NCI-H2029 (cell line): Measurements from ENCODE around the gene C11orf21.
"Not testable (repeated sequence)": the region's sequence is repeated elsewhere in the genome, so short reads cannot be mapped to it uniquely, and the experiment has no call there.

Experiments
- DNase-seq: peaks from one replicate; lab custom pipeline; 2025; lab: John Stamatoyannopoulos, UW

C11orf21 gene

DNA sequence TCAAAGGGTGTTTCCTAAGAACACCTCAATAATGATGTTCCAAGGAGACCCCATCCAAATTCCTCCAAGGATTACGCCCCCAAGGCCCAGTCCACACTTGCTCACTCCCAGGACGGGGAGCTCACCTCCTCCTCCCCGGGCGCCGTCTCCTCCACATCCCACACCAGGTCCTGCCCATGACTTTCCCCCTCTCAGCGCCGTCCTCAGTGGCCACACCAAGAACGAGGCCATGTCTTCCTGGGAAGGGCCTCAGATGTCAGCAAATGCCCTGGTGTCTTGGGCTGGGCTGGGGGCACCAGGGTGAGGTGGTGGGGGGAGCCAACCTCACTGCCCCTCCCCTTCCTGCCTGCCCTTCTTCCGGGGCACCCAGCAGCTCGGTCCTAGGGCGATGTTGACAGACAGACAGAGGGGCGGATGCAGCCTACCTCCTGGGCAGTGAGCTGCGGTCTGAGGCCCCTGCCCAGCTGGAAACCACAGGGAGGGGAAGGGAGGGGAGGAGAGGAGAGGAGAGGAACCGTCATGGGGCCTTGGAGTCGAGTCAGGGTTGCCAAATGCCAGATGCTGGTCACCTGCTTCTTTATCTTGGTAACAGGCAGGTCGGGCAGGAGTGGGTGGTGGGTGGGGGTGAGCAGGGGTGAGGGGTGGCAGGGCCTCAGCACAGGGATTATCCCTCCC, at the start of gene C11orf21, which contains the start of gene TSPAN32:
TSS of gene C11orf21 (minus strand) at position 288 of the 675 bp plus-strand sequence. CDS start at position 178, 110 bp downstream.
TSS of gene TSPAN32 (plus strand) at position 383 of the 675 bp plus-strand sequence. CDS start at position 520, 137 bp downstream.
- no peak for DNase-seq

DNA sequence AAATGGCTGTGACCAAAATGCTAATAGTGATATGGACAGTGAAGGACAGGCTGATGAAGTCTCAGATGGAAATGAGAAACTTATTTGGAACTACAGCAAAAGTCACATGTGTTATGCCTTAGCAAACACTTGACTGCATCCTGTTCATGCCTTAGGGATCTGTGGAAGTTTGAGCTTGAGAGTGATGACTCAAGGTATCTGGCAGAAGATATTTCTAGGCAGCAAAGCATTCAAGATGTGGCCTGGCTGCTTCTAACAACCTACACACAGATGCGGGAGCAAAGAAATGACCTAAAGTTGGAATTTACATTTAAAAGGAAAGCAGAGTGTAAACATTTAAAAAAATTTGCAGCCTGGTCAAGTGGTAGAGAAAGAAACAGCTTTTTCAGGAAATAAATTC, 47.3 kb upstream of the C11orf21 start:
- no peak for DNase-seq

DNA sequence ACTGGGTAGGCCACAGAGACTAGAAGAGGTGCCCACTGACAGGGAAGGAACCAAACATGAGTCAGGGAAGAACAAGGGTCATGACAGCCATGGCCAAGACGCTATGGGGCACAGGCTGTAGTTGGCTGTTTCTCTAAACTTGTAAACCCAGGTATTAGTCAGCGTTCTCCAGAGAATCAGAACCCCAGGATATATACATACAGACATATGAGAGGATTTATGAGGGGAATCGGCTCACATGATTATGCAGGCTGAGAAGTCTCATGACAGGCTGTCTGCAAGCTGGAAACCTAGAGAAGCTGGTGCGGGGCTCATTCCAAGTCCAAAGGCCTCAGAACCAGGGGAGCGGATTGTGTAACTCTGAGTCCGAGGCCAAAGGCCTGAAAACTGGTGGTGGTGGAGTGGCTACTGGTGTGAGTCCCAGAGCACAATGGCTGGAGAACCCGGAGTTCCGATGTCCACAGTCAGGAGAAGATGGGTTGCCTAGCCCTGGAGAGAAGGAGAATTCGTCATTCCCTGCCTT, 45.7 kb upstream of the C11orf21 start:
- no peak for DNase-seq

DNA sequence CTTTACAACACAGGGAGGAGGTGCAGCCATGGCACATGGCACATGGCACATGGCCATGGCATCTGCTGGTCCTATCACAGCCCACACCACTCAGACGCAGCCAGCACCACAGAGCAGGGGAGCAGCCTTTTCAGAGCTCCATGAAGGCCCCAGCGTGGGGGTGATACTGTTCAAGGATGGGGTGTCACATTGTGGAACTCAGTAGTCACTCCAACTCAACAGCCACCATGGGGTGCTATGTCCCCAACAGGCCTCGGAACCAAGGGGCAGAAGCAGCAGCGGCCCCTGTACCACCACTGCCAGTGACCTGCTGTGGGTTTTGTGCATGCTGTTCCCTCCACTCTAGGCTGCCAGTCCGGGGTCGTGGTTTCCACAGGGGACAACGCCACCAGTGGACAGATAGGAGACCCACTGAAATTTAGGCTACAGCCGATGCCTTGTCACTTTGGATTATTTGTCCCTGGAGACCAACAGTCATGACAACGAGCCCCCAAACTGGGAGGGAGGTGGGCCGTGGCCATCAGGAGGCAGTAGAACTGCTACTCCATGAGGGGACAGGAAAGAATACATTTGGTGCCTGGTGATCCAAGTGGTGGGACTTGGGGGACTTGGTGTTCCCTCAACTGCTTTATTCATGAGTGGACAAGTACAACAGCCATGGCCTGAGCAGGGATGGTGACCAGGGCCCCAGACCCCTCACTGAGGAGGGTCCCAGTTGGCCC, 45.0 kb upstream of the C11orf21 start:
- DNase-seq, result no peak

DNA sequence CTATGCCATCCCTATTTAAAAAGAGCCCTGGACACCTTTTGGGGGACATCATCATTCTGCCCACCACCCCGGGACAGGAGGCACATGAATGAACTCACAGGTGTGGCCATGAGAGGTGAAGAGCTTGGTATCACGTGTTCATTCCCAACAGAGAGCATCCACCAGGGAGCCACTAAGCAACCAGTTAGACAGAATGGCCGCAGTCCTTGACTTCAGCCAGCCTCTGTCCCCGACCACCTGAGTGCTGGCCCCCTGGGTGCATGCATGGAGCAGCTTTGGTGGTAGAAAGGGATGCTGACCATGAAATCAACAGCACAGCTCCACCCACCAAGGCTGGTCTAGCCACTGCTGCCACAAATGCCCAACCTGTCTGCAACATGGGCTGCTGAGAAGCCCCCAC, 44.3 kb upstream of the C11orf21 start:
- DNase-seq, result no peak

DNA sequence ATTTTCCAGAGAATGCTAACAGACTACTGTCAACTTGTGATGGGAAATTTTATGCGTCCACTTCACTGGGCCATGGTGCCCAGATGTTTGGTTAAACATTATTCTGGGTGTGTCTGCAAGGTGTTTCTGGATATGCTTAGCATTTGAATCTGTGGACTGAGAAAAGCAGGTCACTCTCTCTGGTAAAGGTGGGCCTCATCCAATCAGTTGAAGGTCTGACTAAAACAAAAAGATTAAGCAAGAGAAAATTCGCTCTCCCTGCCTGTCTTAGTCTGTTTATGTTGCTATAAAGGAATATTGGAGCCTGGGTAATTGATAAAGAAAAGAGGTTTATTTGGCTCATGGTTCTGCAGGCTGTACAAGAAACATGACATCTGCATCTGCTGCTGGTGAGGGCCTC, 43.3 kb upstream of the C11orf21 start:
- DNase-seq, result no peak

DNA sequence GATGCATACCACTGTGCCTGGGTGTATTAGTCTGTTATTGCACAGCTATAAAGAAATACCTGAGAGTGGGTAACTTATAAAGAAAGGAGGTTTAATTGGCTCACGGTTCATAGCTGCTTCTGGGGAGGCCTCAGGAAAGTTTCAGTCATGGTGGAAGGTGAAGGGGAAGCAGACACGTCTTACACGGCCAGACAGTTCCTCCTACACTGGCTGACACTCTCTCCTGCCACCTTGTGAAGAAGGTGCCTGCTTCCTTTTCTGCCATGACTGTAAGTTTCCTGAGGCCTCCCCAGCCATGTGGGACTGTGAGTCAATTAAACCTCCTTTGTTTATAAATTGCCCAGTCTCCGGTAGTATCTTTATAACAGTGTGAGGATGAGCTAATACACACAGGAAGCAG, 41.8 kb upstream of the C11orf21 start:
- no peak for DNase-seq

DNA sequence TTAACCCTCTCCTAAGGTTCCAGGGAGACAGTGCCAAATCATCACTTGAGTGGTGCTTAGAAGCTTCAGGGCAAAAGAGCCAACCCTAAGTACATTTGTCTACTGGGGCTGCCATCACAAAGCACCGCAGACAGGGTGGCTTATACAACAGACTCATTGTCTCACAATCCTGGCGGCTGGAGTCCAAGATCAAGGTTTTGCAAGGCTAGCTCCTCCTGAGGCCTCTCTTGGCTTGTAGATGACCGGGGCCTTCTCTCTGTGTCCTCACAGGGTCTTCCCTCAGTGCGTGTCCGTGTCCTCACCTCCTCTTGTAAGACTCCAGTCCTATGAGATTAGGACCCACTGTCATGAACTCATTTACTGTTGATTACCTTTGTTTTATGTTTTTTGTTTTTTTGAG, 41.3 kb upstream of the C11orf21 start:
- no peak for DNase-seq

DNA sequence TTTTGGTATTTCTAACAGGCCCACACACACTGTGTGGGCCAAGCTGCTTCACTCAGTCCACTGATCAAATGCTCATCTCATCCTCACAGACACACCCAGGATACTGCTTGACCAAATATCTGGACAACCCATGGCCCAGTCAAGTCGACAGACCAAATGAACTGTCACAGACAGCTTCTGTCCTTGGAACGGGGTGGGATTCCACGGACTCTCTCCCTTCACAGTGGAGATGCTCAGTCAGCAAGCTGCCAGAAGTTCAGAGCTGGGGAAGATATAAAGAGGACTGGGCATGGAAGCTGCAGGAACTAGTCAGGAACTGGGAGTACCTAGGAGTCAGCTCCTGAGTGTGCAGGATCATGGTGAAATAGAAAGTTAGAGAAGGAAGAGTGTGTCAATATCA, 40.8 kb upstream of the C11orf21 start:
- DNase-seq, result no peak

DNA sequence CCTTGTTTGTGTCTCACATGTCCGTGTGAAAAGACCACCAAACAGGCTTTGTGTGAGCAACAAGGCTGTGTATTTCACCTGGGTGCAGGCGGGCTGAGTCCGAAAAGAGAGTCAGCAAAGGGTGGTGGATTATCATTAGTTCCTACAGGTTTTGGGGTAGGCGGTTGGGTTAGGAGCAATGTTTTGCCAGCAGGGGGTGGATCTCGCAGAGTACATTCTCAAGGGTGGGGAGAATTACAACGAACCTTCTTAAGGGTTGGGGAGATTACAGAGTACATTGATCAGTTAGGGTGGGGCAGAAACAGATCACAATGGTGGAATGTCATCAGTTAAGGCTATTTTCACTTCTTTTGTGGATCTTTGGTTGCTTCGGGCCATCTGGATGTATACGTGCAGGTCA, 37.0 kb upstream of the C11orf21 start:
- DNase-seq, result not testable (repeated sequence)

DNA sequence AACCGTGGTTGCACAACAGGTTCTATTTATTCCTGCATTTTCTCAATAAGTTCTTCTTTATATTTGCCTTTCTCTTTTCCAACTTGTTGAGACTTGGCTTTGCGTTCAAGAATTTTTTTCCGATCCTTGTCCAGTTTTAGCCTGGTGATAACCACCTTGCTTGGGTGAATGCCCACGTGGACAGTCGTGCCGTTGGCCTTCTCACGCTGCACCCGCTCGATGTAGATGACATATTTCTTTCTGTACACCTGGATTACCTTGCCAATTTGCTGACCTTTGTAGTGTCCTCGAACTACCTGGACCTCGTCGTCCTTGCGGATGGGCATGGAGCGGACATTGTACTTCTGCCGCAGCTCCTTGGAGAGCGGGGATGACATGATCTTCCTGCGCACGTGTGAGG, 33.6 kb upstream of the C11orf21 start:
- DNase-seq, result not testable (repeated sequence)

DNA sequence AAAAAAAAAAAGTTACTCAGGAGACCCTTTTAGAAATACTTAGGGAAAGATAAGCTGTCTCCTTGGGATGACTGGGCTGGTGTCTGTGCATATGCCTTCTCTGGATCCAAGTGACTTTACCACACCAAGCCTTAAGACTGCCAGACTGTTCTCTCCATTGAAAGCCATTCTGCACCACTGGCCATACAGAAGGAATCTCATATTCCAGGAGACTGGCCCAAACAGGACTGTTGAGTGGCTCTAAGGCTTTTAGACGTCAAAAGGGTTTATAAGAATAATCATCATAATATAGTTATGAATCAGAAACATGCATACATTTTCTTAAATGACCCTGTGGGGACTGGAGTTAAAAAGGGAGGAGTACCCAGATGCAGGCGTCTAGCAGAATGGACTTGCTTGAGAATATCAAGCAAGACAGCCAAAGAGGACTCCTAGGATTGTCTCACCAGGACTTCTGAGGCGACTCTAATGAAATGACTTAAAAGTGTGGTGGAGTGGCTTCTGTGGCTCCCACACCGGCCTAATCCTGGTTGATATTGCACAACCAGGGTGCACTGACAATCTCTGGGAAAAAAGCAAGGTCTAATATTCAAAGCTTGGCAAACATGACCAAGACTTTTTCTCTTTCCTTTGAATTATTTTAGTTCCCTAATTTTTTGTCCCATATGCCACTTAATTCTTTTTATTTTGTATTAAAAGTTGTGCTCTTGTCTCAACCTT, 31.9 kb upstream of the C11orf21 start:
- DNase-seq, result not testable (repeated sequence)

DNA sequence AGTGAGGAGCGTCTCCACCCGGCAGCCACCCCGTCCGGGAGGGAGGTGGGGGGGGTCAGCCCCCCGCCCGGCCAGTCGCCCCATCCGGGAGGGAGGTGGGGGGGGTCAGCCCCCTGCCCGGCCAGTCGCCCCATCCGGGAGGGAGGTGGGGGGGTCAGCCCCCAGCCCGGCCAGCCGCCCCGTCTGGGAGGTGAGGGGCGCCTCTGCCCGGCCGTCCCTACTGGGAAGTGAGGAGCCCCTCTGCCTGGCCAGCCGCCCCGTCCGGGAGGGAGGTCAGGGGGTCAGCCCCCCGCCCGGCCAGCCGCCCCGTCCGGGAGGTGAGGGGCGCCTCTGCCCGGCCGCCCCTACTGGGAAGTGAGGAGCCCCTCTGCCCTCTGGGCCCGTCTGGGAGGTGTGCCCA, 30.9 kb upstream of the C11orf21 start:
- DNase-seq, result not testable (repeated sequence)

DNA sequence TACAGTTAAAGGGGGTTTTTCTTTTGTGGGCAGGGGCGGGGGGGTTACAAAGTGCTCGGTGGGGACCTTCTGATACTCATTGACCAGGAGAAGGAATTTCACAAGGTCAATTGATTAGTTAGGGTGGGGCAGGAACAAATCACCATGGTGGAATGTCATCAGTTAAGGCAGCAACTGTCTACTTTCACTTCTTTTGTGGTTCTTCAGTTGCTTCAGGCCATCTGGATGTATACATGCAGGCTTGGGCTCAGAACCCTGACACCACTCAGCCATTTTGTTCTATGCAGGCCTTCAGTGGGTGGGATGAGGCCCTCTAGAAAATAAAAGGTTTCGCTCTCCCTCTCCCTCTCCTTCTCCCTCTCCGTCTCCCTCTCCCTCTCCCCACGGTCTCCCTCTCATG, 29.7 kb upstream of the C11orf21 start:
- DNase-seq, result no peak

DNA sequence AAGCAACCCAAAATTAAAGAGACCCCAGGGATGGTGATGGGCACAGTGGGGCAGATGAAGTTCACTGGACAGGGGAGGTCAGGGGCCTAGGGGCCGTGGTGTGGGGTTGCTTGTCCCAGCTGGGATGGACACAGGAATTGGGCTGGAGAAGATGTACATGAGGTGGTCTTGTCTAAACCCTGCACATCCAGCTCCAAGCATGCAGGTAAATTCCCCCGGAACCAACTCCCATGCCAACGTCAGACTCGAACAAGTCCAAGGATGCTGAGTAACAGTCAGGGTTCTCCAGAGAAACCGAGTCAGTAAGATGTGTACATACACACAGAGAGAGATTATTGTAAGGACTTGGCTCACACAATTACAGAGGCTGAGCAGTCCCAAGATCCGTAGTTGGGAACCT, 29.0 kb upstream of the C11orf21 start:
- DNase-seq, result no peak

DNA sequence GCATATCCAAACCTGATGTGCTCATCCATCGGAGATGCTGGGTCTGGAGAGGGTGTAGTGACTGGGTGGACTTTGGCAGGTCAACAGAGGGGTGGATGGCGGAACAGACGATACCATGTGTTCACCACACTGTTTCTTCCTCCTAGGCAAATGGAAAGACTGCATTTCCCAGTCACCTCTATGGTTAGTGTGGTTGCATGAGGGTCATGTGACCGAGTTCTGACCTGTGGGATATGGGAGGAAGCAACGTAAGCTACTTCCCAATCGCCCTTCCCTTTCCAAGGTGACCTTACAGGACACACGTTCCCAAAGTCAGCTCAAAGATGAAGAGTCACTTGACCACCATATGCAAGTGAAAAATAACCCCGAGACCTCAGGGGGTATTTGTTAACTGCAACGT, 27.8 kb upstream of the C11orf21 start:
- DNase-seq, result no peak

DNA sequence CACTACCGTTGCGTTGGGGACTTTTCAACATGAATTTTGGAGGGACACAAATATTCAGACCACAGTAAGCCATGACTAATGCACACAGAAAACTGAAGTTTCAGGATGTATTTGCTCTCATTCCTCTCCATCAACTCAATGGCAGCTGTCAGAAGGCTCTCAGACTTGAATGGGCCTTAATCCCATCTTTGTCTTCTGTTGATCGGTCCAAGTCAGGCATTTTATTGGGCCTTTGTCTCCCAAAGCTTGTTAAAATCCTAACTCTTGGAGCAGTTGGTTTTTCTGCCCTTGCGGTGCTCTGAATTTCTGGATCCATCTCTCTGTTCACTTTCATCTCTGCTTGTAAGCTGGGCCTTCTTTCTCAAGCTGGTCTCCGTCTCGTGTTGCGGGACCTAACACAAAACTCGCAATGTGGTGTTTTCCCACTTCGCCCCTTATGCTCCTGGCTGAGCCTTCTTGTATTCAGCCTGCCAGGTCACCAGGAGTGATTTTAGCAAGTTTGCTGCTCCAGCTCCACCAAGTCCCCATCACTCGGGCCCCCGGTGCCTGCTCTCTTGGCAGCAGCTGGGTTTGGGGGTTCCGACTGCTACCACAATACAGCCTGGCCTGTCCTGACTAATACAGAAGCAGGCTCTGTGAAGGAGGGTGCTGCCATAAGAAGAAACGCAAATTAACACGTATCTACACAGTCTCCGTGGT, 27.1 kb upstream of the C11orf21 start:
- no peak for DNase-seq

DNA sequence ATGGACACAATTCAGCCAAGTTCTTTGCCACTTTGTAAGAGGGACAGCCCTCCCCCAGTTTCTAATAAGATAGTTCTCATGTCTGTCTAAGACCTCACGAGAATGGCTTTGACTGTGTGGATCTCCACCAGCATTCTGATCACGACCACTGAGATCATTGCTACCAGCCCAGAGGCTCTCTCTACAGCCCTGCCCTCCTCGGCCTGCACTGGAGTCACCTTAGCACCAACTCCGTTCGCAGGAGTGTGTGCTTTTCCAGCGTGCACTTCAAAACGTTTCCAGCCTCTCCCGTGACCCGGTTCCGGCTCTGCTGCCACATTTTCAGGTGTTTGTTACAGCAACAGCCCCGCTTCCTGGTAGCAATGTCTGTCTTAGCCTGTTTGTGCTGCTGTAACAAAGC, 26.3 kb upstream of the C11orf21 start:
- DNase-seq, result no peak

DNA sequence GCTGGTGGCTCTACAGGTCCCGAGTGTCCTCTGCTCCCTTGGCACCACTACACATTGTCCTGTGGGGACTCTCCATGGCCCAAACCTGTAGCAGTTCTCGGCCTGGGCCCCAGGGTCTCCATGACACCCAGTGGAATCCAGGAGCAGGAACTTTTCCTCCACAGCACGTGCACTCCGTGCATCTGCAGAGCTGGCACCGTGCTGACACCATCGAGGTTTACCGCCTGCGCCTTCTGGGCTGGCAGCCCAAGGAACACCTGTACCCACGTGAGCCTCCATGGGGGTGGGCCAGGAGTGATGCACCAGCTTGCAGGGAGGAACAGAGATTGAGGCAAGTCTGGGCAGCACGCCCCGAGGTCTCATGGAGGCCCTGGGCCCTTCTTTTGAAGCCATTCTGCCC, 25.3 kb upstream of the C11orf21 start:
- DNase-seq, result no peak

DNA sequence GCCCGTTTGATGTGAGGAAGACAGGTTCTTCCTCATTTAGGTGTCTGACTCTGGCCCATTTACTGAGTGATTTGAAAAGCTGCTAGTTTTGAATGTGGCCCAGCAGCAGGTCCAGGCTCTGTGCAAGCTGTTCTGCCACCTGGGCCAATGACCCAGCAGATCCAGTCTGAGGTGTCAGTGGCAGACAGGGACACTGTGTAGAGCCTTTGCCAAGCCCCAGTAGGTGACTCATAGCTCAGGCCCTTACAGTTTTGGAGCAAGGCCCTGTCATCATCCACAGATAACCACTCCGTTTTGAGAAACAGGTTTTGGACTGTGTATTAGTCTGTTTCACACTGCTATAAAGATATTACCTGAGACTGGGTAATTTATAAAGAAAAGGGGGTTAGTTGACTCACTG, 24.0 kb upstream of the C11orf21 start:
- DNase-seq, result no peak

DNA sequence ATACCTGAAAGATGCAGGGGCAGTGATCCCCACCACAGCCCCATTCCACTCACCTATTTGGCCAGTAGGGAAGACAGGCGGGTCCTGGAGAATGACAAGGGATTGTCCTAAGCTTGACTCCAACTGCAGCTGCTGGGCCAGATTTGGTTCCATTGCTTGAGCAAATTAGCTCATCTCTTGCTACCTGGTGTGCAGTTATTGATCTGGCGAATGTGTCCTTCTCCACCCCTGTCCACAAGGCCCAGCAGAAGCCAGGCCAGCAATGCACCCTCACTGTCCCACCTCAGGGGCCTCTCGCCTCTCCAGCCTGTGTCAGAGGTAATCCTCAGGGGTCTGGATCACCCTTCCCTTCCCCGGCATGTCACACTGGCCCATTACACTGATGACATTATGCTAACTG, 23.4 kb upstream of the C11orf21 start:
- DNase-seq, result no peak

DNA sequence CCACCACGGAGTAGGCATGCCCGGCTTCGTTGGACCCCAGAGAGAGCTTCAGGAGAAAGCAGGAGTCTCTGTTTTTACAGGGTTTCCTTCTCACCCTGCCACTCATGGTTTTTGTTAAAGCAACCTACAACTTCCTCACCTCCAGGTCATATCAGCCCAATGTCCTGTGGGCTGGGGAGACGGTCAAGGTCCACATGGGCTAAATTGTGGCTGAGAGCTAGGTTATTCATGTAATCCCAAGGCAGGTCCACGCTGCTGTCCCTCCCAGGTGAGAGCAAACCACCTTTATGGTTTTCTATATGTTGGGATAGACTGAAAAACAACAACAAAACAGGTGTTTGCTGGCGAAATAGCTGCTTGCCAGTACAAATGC, 19.6 kb upstream of the C11orf21 start:
- no peak for DNase-seq
